Measurements from ENCODE around the gene KRTAP3-2.
"Not testable (repeated sequence)": the region's sequence is repeated elsewhere in the genome, so short reads cannot be mapped to it uniquely, and the experiment has no call there.

The KRTAP3-2 gene

GRCh38 chr17:40999563-40999962, at the start of gene KRTAP3-2:
TSS of gene KRTAP3-2 (minus strand) at chr17:40999906. CDS start at chr17:40999853, 53 bp downstream.
- not testable (repeated sequence) for TF ChIP-seq GATA3, GATA2 (IDR thresholded peaks at IDR 0.05; ENCODE audit: low read depth, low read length)

GRCh38 chr17:41049110-41049509, 49.4 kb upstream of the KRTAP3-2 start:
- no peak for TF ChIP-seq GATA3 (IDR thresholded peaks at IDR 0.05; ENCODE audit: low read depth, low read length)
- TF ChIP-seq GATA2 (IDR thresholded peaks at IDR 0.05; ENCODE audit: low read depth, low read length): no peak

GRCh38 chr17:41048441-41048840, 48.7 kb upstream of the KRTAP3-2 start:
- TF ChIP-seq GATA3 (IDR thresholded peaks at IDR 0.05; ENCODE audit: low read depth, low read length) (no peak), GATA2 (IDR thresholded peaks at IDR 0.05; ENCODE audit: low read depth, low read length) (no peak)

- not testable (repeated sequence) for TF ChIP-seq GATA3, GATA2 (IDR thresholded peaks at IDR 0.05; ENCODE audit: low read depth, low read length)
Observed at GRCh38 chr17:41046735-41047465, 47.2 kb upstream of the KRTAP3-2 start, which contains the start of gene KRTAP2-1. TSS of gene KRTAP2-1 (minus strand) at chr17:41047316. CDS start at chr17:41047267, 49 bp downstream.

- TF ChIP-seq GATA3 (IDR thresholded peaks at IDR 0.05; ENCODE audit: low read depth, low read length) (no peak), GATA2 (IDR thresholded peaks at IDR 0.05; ENCODE audit: low read depth, low read length) (no peak)
Observed at GRCh38 chr17:41042953-41043352, 43.2 kb upstream of the KRTAP3-2 start.

- not testable (repeated sequence) for TF ChIP-seq GATA2, GATA3 (IDR thresholded peaks at IDR 0.05; ENCODE audit: low read depth, low read length)
Observed at GRCh38 chr17:41040783-41041571, 41.3 kb upstream of the KRTAP3-2 start, which contains the start of gene KRTAP1-1. TSS of gene KRTAP1-1 (minus strand) at chr17:41041450. CDS start at chr17:41041397, 53 bp downstream.

DNA sequence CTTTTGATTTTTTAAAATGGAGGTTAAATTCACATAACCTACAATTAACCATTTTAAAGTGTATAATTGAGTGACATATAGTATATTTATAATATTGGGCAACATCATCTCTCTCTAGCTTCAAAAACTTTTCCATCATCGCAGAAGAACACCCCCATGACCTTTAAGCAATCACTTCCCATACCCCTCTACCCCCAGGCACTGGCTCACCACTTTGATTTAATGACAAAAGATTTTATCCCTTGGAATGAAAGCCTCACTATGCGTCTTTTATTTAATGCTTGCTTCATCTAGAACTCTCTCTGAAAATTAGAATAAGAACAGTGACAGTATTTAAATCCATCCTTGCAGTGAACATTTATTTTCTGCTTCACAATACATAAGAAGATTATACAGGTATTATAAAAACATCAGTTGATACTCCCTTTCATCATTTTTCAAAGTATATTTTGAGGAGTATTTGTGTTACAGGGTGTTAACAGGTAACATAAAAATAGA, 38.2 kb upstream of the KRTAP3-2 start:
- TF ChIP-seq GATA3 (IDR thresholded peaks at IDR 0.05; ENCODE audit: low read depth, low read length) (no peak), GATA2 (IDR thresholded peaks at IDR 0.05; ENCODE audit: low read depth, low read length) (no peak)

DNA sequence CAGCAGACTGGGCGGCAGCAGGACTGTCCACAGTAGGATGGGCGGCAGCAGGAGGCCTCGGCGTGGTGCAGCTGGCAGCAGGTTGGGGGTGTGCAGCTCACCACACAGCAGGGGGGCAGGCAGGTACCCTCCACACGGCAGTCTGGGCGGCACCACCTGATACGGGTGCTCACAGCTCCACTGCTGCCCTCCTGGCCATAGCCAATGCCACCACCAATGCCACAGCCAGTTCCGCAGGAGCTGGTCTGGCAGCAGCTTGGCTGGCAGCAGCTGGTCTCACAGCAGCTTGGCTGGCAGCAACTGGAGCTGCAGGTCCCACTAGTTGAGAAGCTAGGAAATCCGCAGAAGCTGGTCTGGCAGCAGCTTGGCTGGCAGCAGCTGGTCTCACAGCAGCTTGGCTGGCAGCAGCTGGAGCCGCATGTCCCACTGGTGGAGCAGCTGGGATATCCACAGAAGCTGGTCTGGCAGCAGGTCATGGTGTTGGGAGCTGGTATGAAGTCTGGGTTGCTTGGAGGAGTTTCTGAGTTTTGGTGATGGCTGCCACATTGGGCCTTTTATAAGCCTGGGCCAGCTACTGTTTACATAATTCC, 34.7 kb upstream of the KRTAP3-2 start, which contains the start of gene KRTAP1-3:
KRTAP1-3 (minus strand) TSS at position 529 of the 590 bp plus-strand sequence; CDS start at position 476, 53 bp downstream.
- not testable (repeated sequence) for TF ChIP-seq GATA2, GATA3 (IDR thresholded peaks at IDR 0.05; ENCODE audit: low read depth, low read length)

GRCh38 chr17:41029633-41030245, 30.0 kb upstream of the KRTAP3-2 start, which contains the start of gene KRTAP1-4:
TSS of gene KRTAP1-4 (minus strand) at chr17:41030195. CDS start at chr17:41030078, 117 bp downstream.
- TF ChIP-seq GATA2 (IDR thresholded peaks at IDR 0.05; ENCODE audit: low read depth, low read length): no peak
- no peak for TF ChIP-seq GATA3 (IDR thresholded peaks at IDR 0.05; ENCODE audit: low read depth, low read length)

- no peak for TF ChIP-seq GATA2 (IDR thresholded peaks at IDR 0.05; ENCODE audit: low read depth, low read length)
- TF ChIP-seq GATA3 (IDR thresholded peaks at IDR 0.05; ENCODE audit: low read depth, low read length): no peak
Observed at GRCh38 chr17:41026715-41027471, 27.2 kb upstream of the KRTAP3-2 start, which contains the start of gene KRTAP1-5. TSS of gene KRTAP1-5 (minus strand) at chr17:41027208. CDS start at chr17:41027155, 53 bp downstream.

DNA sequence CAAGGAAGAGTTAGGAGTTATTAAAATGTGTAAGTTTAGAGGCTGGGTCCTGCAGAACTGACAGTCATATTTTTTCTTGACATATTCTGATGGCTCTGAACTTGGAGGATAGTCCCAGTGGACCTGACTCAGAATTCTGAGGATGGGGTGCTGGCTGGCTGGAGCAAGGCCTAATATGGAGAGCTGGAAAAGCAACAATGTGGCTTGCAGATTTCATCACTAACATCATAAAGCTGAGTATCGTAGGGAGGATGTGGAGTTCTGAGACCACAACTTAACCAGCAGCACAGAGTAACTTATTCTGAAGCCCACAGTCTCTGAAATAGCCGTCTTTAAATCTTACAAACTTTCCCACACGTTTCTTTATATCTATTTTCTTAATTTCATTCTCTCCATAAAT, 25.0 kb upstream of the KRTAP3-2 start:
- no peak for TF ChIP-seq GATA3 (IDR thresholded peaks at IDR 0.05; ENCODE audit: low read depth, low read length)
- TF ChIP-seq GATA2 (IDR thresholded peaks at IDR 0.05; ENCODE audit: low read depth, low read length): no peak

DNA sequence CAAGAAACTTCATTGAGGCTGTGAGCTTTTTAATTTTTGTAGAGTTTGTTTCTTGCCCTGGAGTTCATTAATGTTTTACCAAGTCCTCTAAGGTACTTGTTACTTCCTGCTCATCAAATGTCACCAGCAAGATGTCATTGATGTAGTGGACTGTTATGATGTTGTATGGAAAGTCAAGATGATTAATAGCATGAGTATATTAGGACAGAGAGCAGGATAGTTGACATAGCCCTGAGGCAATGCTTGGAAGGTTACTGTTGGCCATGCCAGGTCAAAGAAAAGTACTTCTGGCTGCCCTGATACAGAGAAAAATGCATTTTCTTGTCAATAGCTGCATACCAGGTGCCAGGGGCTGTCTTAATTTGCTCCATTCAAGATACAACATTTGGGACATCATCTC, 20.6 kb upstream of the KRTAP3-2 start:
- no peak for TF ChIP-seq GATA2 (IDR thresholded peaks at IDR 0.05; ENCODE audit: low read depth, low read length)
- TF ChIP-seq GATA3 (IDR thresholded peaks at IDR 0.05; ENCODE audit: low read depth, low read length): no peak
